H1 (cell line): ENCODE measurements around the gene SOBP.

ENCODE experiments used
- BRCA1 ChIP-seq: IDR thresholded peaks from 2 replicates; pipeline ENCODE4 v1.6.1; 2012; ENCODE audit warnings: low read depth, low read length, improper control_type of control experiment
- SIN3A ChIP-seq, 2 experiments: IDR thresholded peaks in 1 of 2; conservative IDR thresholded peaks in 1 of 2; 2 replicates each; pipeline ENCODE4 v1.6.1; 2011 to 2012; ENCODE audit warnings: low read length in 2 of 2, improper control_type of control experiment in 1 of 2, low read depth in 1 of 2, mild to moderate bottlenecking in 1 of 2
- SIX5 ChIP-seq: IDR thresholded peaks from 2 replicates; pipeline ENCODE4 v1.6.1; 2011; ENCODE audit warnings: mild to moderate bottlenecking, low read depth, low read length
- TF ChIP-seq, protein P1 (sequence below), 3 experiments: IDR thresholded peaks; 1 replicate in 2 of 3; 2 replicates in 1 of 3; pipeline versions ENCODE4 v1.5.1 to v1.6.1; 2011; ENCODE audit warnings: low read length in 3 of 3, mild to moderate bottlenecking in 3 of 3, inconsistent platforms in 2 of 3, low read depth in 1 of 3, moderate library complexity in 1 of 3; ENCODE audit not compliant: insufficient read depth in 1 of 3; ENCODE audit errors: control extremely low read depth in 1 of 3
- TF ChIP-seq, protein P2 (sequence below): IDR thresholded peaks from 2 replicates; pipeline ENCODE4 v1.6.1; 2012; ENCODE audit warnings: low read length, inconsistent platforms
- TF ChIP-seq, protein P3 (sequence below): IDR thresholded peaks from 2 replicates; pipeline ENCODE4 v1.6.1; 2012; ENCODE audit warnings: inconsistent platforms

DNA sequence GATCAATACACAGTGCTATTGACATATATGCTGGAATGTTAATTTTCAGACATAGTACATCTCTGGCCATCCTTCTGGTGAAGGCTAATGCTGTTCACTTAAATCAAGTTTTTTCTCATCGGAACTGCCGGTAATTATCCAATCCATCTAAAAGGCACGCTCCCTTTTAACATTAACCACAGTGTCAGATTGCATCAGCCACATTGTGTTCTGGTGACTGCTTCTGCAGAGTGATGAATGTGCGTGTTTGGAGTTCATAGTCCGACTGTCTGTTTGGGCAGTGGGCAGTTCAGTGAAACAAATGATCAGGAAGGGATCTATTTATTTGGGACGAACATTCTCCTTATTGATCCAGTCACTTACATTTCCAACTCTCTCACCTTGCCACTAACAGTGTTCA lies 49.5 kb downstream of the SOBP start:
- TF ChIP-seq, protein P1, sequence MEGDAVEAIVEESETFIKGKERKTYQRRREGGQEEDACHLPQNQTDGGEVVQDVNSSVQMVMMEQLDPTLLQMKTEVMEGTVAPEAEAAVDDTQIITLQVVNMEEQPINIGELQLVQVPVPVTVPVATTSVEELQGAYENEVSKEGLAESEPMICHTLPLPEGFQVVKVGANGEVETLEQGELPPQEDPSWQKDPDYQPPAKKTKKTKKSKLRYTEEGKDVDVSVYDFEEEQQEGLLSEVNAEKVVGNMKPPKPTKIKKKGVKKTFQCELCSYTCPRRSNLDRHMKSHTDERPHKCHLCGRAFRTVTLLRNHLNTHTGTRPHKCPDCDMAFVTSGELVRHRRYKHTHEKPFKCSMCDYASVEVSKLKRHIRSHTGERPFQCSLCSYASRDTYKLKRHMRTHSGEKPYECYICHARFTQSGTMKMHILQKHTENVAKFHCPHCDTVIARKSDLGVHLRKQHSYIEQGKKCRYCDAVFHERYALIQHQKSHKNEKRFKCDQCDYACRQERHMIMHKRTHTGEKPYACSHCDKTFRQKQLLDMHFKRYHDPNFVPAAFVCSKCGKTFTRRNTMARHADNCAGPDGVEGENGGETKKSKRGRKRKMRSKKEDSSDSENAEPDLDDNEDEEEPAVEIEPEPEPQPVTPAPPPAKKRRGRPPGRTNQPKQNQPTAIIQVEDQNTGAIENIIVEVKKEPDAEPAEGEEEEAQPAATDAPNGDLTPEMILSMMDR (IDR thresholded peaks at IDR 0.05; ENCODE audit: control extremely low read depth in 1 of 3, insufficient read depth in 1 of 3, low read depth in 1 of 3, low read length in 3 of 3) = no peak
- TF ChIP-seq SIX5 (no peak), BRCA1 (no peak), SIN3A (conservative IDR thresholded peaks at IDR 0.05 in 1 of 2, IDR thresholded peaks at IDR 0.05 in 1 of 2; ENCODE audit: low read depth in 1 of 2, low read length in 2 of 2) (no peak)
- TF ChIP-seq, protein P2, sequence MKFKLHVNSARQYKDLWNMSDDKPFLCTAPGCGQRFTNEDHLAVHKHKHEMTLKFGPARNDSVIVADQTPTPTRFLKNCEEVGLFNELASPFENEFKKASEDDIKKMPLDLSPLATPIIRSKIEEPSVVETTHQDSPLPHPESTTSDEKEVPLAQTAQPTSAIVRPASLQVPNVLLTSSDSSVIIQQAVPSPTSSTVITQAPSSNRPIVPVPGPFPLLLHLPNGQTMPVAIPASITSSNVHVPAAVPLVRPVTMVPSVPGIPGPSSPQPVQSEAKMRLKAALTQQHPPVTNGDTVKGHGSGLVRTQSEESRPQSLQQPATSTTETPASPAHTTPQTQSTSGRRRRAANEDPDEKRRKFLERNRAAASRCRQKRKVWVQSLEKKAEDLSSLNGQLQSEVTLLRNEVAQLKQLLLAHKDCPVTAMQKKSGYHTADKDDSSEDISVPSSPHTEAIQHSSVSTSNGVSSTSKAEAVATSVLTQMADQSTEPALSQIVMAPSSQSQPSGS = no peak
- TF ChIP-seq, protein P3, sequence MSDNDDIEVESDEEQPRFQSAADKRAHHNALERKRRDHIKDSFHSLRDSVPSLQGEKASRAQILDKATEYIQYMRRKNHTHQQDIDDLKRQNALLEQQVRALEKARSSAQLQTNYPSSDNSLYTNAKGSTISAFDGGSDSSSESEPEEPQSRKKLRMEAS = no peak
